Articular chondrocyte of knee joint (primary cell): ENCODE data around the gene LRIG2. TPM values are rescaled to one million over a fixed set of nuclear protein-coding genes. Genes with fewer than 3 reads are reported as not detected.

ENCODE experiments used
- total RNA-seq: library from RNA; depleted of rRNA; stranded (reverse); fragments of >200 nt; gene quantifications from 2 replicates; pipeline ENCODE4 v1.2.3, GENCODE V29; 2012

Gene LRIG2
- 19.5 and 20.4 TPM in 2 replicates for total RNA-seq

DNA sequence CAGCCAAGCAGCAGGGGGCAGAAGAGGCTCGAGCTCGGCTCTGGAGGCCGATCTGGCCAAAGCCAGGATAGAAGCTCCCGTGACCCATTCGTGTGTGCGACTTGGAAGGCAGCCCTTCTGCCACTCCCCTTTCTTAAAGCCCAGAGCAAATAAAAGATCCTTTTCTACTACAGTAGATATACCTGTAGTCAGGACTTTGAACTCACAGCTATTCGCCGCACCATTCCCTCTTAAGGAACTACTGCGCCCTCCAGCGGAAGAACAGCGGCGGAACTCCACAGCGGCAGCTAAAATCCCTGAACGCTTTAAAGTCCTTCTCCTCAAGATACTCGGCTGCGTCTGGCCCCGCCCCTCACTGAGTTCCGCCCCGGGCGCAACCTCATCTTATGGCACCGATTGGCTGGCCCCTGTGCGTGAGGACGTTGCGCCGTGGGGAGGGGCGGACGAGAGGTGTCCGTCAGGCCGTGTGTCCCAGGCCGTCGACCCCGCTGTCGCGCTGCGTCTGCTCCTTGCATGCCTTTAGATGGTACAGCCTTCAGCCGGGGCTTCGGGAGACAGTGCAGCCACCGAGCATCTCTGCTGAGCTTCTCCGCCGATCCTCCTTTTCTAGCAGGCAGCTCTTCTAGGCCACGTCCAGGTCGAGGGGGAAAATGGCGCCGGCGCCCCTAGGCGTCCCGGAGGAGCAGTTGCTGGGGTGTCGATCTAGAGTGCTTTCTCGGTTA, at the start of gene LRIG2:
LRIG2 (plus strand) TSS at position 442 of the 722 bp plus-strand sequence; CDS start at position 651, 209 bp downstream.

Other genes starting within 250 kb of the LRIG2 start
- 103 and 132 TPM in 2 replicates for gene SLC16A1, start 117.0 kb upstream of the LRIG2 start, total RNA-seq